ENCODE data around the gene DAB2IP. TPM values are rescaled to one million over a fixed set of nuclear protein-coding genes. Genes with fewer than 3 reads are reported as not detected.

DAB2IP gene
- total RNA-seq, 1 donor from 2014 or later, result 24.3 TPM

- Histone ChIP-seq H3K27ac (no peak overlapping the region), H4K20me1 (ENCODE audit: low read depth) (peaks cover 97% of the 10 kb centered on the region), H3F3A (ENCODE audit: low read depth) (peaks cover 19% of the 10 kb centered on the region), H3K79me2 (ENCODE audit: low read depth) (peaks cover 69% of the 10 kb centered on the region), H3K27me3 (peaks cover 10% of the 10 kb centered on the region), H3K4me3 (no peak overlapping the region), H3K9me3 (ENCODE audit: low read depth) (no peaks in the 10 kb centered on the region), H2AFZ (replicated peaks) (no peak overlapping the region), H3K4me2 (no peak overlapping the region), H3K9ac (no peak overlapping the region), H3K4me1 (peaks cover 25% of the 10 kb centered on the region), H3K36me3 (no peaks in the 10 kb centered on the region)
- Mint-ChIP-seq H3K27ac (no peak overlapping the region), H3K4me1 (peaks cover 36% of the 10 kb centered on the region), H3K4me3 (no peak overlapping the region), H3K9me3 (no peaks in the 10 kb centered on the region), H3K36me3 (peaks cover 2% of the 10 kb centered on the region), H3K27me3 (ENCODE audit: insufficient read depth, low read depth) (peaks cover 18% of the 10 kb centered on the region)
- TF ChIP-seq EZH2phosphoT487 (IDR thresholded peaks at IDR 0.05) (no peak), CTCF (IDR thresholded peaks at IDR 0.05) (no peak), EZH2 (IDR thresholded peaks at IDR 0.05) (no peak)
- DNase-seq (ENCODE audit: low spot score), result no peak
These were observed 80.5 kb downstream of the DAB2IP start for GRCh38 chr9:121731919-121732318.

- Histone ChIP-seq H3K4me3 (no peak overlapping the region), H3F3A (ENCODE audit: low read depth) (peaks cover 19% of the 10 kb centered on the region), H3K27me3 (peaks cover 10% of the 10 kb centered on the region), H4K20me1 (ENCODE audit: low read depth) (peaks cover 97% of the 10 kb centered on the region), H2AFZ (replicated peaks) (no peak overlapping the region), H3K79me2 (ENCODE audit: low read depth) (peaks cover 69% of the 10 kb centered on the region), H3K27ac (no peak overlapping the region), H3K36me3 (no peaks in the 10 kb centered on the region), H3K4me1 (peaks cover 23% of the 10 kb centered on the region), H3K9ac (no peak overlapping the region), H3K9me3 (ENCODE audit: low read depth) (no peaks in the 10 kb centered on the region), H3K4me2 (no peak overlapping the region)
- H3K27me3 Mint-ChIP-seq (ENCODE audit: insufficient read depth, low read depth), result peaks cover 18% of the 10 kb centered on the region
- TF ChIP-seq EZH2 (IDR thresholded peaks at IDR 0.05), result no peak
- TF ChIP-seq CTCF (IDR thresholded peaks at IDR 0.05), result no peak
- TF ChIP-seq EZH2phosphoT487 (IDR thresholded peaks at IDR 0.05), result no peak
- no peak overlapping the region for H3K4me3 Mint-ChIP-seq
- peaks cover 36% of the 10 kb centered on the region for H3K4me1 Mint-ChIP-seq
- no peak for DNase-seq (ENCODE audit: low spot score)
- H3K27ac Mint-ChIP-seq, result peak overlapping the region; percentile 15
- H3K9me3 Mint-ChIP-seq, result no peaks in the 10 kb centered on the region
- H3K36me3 Mint-ChIP-seq, result peaks cover 2% of the 10 kb centered on the region
These were observed 81.0 kb downstream of the DAB2IP start for GRCh38 chr9:121732389-121732788.

- H3K9me3 Mint-ChIP-seq, result no peaks in the 10 kb centered on the region
- peaks cover 32% of the 10 kb centered on the region for H3K4me1 Mint-ChIP-seq
- peaks cover 69% of the 10 kb centered on the region for H3K79me2 ChIP-seq (ENCODE audit: low read depth)
These were observed 81.5 kb downstream of the DAB2IP start for GRCh38 chr9:121732886-121733285.

More at GRCh38 chr9:121732886-121733285, 81.5 kb downstream of the DAB2IP start:
- Histone ChIP-seq H3K9me3 (ENCODE audit: low read depth) (no peaks in the 10 kb centered on the region), H3F3A (ENCODE audit: low read depth) (peaks cover 19% of the 10 kb centered on the region), H3K4me1 (peaks cover 23% of the 10 kb centered on the region), H3K9ac (no peak overlapping the region), H3K36me3 (no peaks in the 10 kb centered on the region), H3K27ac (no peak overlapping the region), H2AFZ (replicated peaks) (no peak overlapping the region), H3K4me3 (no peak overlapping the region), H4K20me1 (ENCODE audit: low read depth) (peaks cover 97% of the 10 kb centered on the region), H3K4me2 (no peak overlapping the region), H3K27me3 (peaks cover 10% of the 10 kb centered on the region)
- DNase-seq (ENCODE audit: low spot score), result no peak
- no peak overlapping the region for H3K27ac Mint-ChIP-seq
- H3K4me3 Mint-ChIP-seq, result no peak overlapping the region
- H3K36me3 Mint-ChIP-seq, result peaks cover 2% of the 10 kb centered on the region
- peaks cover 16% of the 10 kb centered on the region for H3K27me3 Mint-ChIP-seq (ENCODE audit: insufficient read depth, low read depth)
- TF ChIP-seq CTCF (IDR thresholded peaks at IDR 0.05), result no peak
- no peak for TF ChIP-seq EZH2phosphoT487 (IDR thresholded peaks at IDR 0.05)
- TF ChIP-seq EZH2 (IDR thresholded peaks at IDR 0.05), result no peak

Data from neural progenitor cell (in vitro differentiated cells).